Sciatic nerve (tissue), 2 donors: ENCODE results near the gene ZSWIM5. TPM values are rescaled to one million over a fixed set of nuclear protein-coding genes. Genes with fewer than 3 reads are reported as not detected.
"Not testable (repeated sequence)": the region's sequence is repeated elsewhere in the genome, so short reads cannot be mapped to it uniquely, and the experiment has no call there.

Experiments
- ATAC-seq: fragments of 200-7000 bp; cut with Tn5 transposase; one replicate; pipeline ENCODE4 v1.9.1; 2020; ENCODE audit warnings: mild to moderate bottlenecking, moderate library complexity
- DNase-seq: peaks from one replicate; pipeline ENCODE4 v3.0.0-alpha.2; 2020; ENCODE audit warnings: low spot score
- intact Hi-C: fragments of 100-400 bp; cut with DNase I; formaldehyde crosslinking; loops from one replicate; pipeline ENCODE4 v1.14.2; 2022
- total RNA-seq: library from RNA; stranded (reverse); fragmentation: NEBNext Ultra II Directional; extraction: Animal tissue kit (Norgen Biotek cat#: 25700); gene quantifications from one replicate; pipeline ENCODE4 v1.2.1, GENCODE V29; 2021
- donor health status: DM: no; HTN: no; CAD: no.
- donor health status: DM: no; HTN: no; CAD: no.

The ZSWIM5 gene
- total RNA-seq, 1 donor from 2014 or later: 2.8 TPM

DNA sequence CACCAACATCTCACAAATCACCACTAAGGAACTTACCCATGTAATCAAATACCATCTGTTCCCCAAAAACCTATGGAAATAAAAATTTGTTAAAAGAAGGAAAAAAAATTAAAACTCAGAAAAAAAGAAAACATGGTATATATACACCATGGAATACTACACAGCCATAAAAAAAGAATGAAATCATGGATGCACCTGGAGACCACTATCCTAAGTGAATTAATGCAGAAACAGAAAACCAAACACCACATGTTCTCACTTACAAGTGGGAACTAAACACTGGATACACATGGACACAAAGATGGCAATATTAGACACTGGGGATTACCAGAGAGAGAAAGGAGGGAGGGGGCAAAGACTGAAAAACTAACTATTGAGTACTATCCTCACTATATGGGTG lies 50.4 kb downstream of the ZSWIM5 start:
- DNase-seq (no peak), ATAC-seq (no peak)
- intact Hi-C loops: no loop called here

DNA sequence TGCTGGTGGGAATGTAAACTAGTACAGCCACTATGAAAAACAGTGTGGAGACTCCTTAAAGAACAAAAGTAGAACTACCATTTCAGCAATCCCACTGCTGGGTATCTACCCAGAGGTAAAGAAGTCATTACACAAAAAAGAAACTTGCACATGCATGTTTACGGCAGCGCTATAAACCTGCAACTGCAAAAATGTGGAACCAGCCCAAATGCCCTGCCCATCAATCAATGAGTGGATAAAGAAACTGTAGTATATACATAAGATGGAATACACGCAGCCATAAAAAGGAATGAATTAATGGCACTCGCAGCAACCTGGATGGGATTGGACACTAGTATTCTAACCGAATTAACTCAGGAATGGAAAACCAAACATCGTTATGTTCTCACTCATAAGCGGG lies 51.0 kb downstream of the ZSWIM5 start:
- no peak for DNase-seq
- intact Hi-C loops: no loop called here
- no peak for ATAC-seq

DNA sequence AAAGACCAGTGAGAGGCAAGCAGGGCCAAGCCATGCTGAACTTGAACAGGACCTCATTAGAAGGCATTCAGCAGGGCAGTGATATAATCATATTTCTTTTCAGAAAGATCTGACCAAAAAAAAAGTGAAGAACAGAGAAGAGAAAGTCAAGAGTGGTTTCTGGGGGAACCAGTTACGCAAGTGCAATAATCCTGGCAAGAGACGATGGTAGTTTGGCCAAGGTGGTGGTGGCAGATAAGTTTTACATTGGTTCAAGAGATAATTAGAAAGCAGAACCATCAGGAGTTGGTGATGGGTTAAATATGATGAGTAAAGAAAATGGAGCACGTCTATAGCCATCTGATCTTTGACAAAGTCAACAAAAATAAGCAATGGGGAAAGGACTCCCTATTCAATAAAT lies 54.3 kb downstream of the ZSWIM5 start:
- intact Hi-C loops: no loop called here
- no peak for ATAC-seq
- DNase-seq: no peak

DNA sequence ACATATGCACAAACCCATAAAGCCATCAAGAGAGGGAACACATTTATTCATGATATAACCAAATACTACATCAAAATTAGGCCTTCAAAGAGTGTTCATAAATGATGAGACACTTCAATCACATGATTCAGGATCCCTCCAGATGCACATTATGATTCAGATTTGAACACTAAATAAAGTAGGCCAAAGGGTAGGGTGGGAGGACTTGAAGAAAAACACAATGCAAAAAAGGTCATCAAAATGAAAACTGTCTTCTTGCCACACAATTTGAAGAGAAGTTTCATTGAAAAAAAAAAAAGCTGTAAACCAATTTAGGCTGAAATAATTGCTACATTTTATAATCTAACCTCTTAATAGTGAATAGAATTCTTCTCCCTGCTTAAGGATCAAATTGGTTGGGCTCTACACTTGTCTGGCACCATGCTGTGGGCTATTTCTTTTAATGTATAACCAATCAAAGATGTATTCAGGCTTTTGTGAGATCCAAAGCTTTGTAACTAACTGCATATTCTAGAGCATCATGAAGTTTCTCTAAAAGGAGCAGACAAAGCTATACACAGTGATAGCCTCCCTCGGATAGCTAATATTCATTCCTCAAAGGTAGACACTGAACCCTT lies 58.1 kb downstream of the ZSWIM5 start:
- DNase-seq (no peak), ATAC-seq (no peak)
- intact Hi-C loops: no loop called here

DNA sequence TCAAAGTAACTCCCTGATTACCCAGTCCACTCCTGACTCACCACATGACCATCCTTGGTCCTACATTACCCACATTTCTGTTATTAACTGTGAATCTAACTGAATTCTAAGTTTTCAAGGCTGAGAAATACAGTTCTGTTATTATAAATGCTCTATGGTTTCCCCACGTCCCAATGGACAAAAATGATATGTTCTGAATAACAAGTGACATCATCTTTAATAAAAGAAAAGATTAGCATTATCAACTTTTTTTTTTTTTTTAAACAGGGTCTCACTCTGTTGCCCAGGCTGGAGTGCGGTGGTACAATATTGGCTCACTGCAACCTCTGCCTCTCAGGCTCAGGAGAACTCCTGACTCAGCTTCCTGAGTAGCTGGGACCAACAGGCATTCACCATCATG lies 59.6 kb downstream of the ZSWIM5 start:
- ATAC-seq (no peak), DNase-seq (no peak)
- intact Hi-C loops: no loop called here

DNA sequence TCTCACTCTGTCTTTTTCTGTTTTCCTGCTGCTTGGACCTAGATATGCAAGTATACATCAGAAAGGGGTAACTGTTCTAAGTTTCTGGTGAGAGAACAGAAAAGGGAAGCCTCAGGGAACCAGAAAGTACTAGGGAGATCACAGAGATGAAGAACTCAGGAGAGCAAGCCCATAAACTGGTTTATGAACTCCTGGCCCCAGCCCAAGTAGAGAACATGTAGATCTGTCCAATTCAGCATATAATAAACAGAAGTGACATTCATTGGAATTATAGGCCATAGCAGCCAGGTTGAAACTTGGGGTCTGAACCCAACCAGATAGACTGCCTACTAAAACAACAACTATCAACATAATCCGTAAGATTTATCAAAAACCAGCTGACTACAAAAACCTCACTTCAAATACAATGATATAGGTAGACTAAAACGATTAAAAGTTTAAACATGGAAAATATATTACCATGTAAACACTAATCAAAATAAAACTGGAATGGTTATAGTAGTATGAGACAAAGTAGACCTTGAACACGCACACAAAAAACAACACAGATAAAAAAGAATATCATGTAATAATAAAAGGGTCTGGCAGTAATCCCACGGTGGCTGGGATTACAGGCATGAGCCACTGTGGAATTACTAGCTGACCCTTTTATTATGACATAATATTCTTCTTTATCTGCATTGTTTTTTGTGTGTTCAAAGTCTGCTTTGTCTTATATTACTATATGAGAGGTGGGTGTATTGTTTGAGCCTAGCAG lies 65.0 kb downstream of the ZSWIM5 start:
- no peak for DNase-seq
- ATAC-seq: no peak
- intact Hi-C loops: no loop called here

DNA sequence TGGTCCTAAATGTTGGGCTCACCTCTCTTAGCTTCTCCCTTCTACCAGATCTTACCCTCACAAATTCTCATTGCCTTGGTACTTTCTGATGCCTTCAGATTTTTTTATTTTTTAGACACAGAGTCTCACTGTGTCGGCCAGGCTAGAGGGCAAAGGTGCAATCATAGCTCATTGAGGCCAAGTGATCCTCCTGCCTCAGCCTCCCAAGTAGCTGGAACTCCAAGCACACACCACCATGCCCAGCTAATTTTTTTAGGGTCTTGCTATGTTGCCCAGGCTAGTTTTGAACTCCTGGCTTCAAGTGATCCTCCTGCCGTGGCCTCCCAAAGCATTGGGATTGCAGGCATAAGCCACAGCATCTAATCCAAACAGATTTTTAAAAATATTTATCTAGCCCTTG lies 69.4 kb downstream of the ZSWIM5 start:
- DNase-seq (no peak), ATAC-seq (no peak)
- intact Hi-C loops: no loop called here

DNA sequence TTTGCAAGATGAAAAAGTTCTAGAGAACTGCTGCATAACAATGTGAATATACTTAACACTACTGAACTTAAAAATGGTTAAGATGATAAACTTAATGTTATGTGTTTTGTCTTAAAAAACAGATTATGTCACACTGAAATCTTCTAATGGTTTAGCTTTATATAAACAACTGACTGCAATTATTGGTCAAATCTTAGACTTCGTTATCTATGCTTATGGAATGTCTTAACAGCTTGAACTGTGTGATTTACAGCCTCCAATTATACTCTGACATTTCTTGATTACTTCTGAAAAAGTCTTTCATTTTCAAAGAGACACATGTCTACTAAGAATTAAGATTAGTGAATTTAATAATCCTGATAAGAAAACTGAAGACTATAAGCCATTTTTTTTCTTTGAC lies 71.1 kb downstream of the ZSWIM5 start:
- ATAC-seq (no peak), DNase-seq (no peak)
- intact Hi-C loops: no loop called here

DNA sequence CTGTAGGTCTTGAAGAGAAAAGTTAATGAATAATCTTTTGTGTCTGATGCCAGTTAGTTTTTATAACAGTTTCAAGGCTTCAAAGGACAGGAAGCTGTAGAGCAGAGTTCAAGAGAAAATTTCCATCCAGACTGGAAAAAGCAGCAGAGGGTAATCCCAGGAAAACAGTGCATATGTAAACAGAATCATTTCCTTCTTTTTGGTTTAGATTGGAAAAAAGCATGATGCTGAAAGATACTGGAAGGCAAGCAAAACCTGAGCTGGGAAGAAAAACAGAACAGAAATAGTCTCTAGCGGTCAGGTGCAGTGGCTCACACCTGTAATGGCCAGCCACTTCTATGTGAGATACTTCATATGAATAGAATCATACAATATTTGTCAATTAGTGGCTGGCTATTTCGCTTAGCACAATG lies 71.9 kb downstream of the ZSWIM5 start:
- DNase-seq (no peak), ATAC-seq (no peak)
- intact Hi-C loops: no loop called here

DNA sequence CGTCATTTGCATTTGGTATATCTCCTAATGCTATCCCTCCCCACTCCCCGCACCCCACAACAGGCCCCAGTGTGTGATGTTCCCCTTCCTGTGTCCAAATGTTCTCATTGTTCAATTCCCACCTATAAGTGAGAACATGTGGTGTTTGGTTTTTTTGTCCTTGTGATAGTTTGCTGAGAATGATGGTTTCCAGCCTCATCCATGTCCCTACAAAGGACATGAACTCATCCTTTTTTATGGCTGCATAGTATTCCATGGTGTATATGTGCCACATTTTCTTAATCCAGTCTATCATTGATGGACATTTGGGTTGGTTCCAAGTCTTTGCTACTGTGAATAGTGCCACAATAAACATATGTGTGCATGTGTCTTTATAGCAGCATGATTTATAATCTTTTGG lies 73.7 kb downstream of the ZSWIM5 start:
- intact Hi-C loops, ATAC-seq, DNase-seq: not testable (repeated sequence)

DNA sequence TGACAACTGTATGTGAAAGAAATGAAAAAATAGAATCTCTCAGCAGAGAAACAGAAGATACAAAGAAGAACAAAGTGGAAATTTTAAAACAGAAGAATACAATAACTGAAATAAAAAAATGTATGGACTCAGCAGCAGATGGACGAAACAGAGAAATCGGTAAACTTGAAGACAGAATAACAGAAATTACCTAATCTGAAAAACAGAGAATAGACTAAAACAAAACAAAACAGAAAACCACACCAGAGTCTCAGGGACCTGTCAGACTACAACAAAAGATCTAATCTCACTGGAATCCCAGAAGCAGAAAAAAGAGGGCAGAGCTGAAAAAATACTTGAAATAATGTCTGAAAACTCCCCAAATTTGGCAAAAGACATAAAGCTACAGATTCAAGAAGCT lies 83.0 kb downstream of the ZSWIM5 start:
- intact Hi-C loops: no loop called here
- DNase-seq (no peak), ATAC-seq (no peak)

DNA sequence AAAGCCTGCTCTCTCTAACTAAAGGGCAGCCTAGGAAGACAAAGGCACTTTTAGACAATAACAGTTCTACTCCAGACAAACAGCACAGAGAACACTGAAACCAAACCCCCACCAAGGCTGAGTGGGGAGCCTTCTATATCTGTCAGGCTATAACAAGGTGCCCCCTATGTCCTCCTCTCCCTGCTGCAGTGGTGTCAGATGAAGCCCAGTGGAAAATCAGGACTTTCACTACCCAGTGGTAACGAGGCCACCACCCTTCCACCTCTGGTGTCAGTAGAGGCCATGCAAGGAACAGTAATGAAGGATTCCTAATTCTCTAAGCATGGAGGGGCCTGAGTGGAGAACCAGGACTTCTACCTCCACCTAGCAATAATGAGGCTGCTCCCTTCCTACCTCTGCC lies 83.7 kb downstream of the ZSWIM5 start:
- no peak for ATAC-seq
- DNase-seq: no peak
- intact Hi-C loops: no loop called here

DNA sequence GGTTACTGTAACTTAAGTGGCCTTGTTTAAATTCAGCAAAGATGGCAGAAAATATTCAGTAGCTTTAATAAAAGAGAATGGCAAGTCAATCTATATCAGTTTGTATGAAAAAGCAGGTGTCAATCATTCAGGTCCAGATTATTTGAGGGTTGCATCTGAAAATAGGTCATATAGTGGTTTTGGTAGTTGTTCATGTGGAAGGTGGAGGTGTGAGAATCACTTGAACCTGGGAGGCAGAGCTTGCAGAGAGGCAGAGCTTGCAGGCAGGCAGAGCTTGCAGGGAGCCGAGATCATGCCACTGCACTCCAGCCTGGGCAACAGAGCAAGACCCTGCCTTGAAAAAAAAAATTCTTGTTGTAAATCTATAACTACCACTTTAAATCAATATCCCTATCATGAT lies 88.6 kb downstream of the ZSWIM5 start:
- ATAC-seq (no peak), DNase-seq (no peak)
- intact Hi-C loops: no loop called here

DNA sequence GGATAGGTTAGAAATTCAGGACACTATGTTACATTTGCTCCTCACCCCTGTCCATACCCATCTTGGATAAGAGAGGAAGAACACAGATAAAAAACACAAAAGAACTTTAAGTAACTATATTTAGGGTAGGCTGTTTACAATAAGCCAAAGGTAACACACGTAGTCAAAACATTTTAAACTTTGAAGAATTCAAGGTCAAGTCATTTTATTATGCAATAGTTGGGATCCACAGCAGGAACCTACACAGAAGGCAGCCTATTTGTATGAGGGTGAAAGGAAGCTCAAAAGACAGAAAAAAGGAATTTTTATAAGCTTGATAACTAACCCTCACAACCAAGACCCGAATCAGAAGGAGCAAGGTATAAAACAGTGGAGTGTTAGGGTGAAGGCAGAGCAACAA lies 89.6 kb downstream of the ZSWIM5 start:
- no peak for ATAC-seq
- intact Hi-C loops: no loop called here
- DNase-seq: no peak

DNA sequence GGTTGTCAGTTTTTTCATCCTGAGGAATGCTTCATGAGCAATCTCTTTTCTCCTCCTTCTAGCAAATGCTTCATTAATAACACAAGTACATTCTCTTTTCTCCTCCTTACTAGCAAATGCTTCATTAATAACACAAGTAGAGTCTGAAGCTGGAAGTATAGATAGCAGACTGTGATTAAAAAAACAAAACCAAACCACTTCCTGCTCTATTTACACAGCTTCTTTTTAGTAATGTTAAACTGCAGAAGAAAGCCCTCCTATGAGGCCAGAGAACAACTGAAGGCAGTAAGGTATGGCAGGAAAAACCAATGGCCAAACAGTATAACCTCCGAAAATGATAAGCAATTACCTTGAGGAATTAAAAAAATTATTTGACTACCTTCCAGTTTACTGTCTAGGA lies 90.1 kb downstream of the ZSWIM5 start:
- ATAC-seq: no peak
- intact Hi-C loops: no loop called here

DNA sequence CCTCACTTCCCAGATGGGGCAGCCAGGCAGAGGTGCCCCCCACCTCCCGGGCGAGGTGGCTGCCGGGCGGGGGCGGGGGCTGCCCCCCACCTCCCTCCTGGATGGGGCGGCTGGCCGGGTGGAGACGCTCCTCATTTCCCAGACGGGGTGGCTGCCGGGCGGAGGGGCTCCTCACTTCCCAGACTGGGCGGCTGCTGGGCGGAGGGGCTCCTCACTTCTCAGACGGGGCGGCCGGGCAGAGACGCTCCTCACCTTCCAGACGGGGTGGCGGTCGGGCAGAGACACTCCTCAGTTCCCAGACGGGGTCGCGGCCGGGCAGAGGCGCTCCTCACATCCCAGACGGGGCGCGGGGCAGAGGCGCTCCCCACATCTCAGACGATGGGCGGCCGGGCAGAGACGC lies 91.2 kb downstream of the ZSWIM5 start:
- ATAC-seq, intact Hi-C loops, DNase-seq: not testable (repeated sequence)

More for the DNA sequence above, 90.1 kb downstream of the ZSWIM5 start:
- no peak for DNase-seq

DNA sequence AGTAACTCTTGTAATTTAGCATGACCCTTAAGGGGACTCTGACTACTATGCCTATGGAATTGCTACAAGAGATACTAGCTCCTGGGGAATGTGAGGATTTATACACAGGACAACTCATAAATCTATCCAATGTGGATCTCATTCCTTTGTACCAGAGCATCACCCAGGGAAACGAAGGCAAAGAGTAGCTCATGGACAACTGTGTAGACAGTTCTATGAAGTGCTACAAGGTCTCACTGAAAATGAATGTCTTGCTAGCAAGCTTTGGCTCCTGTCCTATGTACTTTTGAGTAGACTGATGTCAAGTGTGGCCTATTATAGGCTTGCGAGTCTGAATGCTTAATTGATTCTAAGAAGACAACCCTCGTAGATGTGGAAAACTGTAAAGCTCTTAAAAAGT lies 93.7 kb downstream of the ZSWIM5 start:
- intact Hi-C loops: no loop called here
- ATAC-seq (no peak), DNase-seq (no peak)

DNA sequence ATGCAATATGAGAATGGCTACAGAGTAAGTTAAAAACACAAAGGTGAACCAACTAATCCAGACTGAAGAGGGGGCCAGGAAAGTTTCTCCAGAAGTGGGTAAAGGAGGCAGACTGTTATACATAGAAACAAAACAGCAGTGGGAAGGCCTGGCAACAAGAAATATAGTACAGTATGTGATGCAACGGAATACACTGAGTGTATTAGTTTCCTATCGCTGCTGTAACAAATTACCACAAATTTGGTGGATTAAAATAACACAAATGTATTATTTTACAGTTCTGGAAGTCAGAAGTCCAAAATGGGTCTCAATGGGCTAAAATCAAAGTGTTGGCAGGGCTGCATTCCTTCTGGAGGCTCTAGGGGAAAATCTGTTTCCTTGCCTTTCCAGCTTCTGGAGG lies 95.2 kb downstream of the ZSWIM5 start:
- no peak for DNase-seq
- intact Hi-C loops: no loop called here
- no peak for ATAC-seq

DNA sequence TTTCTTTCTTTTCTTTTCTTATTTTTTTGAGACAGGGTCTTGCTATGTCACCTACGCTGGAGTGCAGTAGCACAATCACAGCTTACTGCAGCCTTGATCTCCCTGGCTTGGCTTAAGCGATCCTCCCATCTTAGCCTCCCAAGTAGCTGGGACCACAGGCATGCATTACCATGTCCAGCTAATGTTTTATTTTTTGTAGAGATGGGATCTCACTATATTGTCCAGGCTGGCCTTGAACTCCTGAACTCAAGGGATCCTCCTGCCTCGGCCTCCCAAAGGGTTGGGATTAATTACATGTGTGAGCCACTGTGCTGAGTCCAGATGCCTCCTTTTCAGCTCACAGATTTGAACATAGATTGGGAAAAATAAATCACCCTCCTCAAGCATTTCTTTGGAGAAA lies 98.6 kb downstream of the ZSWIM5 start:
- intact Hi-C loops: no loop called here
- DNase-seq (no peak), ATAC-seq (no peak)

DNA sequence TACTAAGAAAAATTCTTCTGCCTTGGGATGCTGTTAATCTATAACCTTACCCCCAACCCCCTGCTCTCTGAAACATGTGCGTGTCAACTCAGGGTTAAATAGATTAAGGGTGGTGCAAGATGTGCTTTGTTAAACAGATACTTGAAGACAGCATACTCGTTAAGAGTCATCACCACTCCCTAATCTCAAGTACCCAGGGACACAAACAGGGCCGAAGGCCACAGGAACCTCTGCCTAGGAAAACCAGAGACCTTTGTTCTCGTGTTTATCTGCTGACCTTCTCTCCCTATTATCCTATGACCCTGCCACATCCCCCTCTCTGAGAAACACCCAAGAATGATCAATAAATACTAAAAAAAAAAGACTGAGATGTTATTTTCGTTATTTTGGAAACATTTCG lies 99.5 kb downstream of the ZSWIM5 start:
- ATAC-seq, intact Hi-C loops, DNase-seq: not testable (repeated sequence)

DNA sequence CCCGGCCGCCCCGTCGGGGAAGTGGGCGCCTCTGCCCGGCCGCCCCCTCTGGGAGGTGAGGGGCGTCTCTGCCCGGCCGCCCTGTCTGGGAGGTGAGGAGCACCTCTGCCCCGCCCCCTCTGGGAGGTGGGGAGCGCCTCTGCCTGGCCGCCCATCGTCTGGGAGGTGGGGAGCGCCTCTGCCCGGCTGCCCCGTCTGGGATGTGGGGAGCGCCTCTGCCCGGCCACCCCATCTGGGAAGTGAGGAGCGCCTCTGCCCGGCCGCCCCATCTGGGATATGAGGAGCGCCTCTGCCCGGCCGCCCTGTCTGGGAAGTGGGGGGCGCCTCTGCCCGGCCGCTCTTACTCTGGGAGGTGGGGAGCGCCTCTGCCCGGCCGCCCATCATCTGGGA lies 100.3 kb downstream of the ZSWIM5 start:
- intact Hi-C loops, DNase-seq, ATAC-seq: not testable (repeated sequence)
